HPDE6-E6E7 (cell line): ENCODE results near the gene C4A.
"Not testable (repeated sequence)": the region's sequence is repeated elsewhere in the genome, so short reads cannot be mapped to it uniquely, and the experiment has no call there.

Experiments
- DNase-seq: peaks from one replicate; pipeline ENCODE4 v3.0.0; 2011; ENCODE audit warnings: missing footprints; ENCODE audit errors: extremely low spot score

The C4A gene

DNA sequence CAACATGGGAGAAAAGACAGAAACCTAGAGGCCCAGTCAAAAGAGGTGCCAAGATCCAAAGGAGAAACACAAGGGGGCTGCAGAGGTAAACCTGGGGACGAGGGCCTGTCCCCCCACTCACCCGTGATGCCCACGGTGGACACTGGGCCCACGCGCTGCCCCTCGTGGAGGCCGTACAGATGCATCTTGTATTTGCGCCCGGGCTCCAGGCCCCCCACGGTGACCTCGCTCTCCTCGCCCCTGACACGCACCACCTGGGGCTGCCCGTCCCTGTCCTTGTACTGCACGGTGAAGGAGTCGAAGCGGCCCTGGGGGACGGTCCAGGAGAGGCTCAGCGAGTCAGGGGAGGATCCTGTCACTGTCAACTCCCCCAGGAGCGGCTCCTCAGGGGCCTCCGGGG is 67.3 kb downstream of the C4A start:
- DNase-seq = not testable (repeated sequence)

GRCh38 chr6:32049736-32050135 is 67.9 kb downstream of the C4A start:
- not testable (repeated sequence) for DNase-seq

DNA sequence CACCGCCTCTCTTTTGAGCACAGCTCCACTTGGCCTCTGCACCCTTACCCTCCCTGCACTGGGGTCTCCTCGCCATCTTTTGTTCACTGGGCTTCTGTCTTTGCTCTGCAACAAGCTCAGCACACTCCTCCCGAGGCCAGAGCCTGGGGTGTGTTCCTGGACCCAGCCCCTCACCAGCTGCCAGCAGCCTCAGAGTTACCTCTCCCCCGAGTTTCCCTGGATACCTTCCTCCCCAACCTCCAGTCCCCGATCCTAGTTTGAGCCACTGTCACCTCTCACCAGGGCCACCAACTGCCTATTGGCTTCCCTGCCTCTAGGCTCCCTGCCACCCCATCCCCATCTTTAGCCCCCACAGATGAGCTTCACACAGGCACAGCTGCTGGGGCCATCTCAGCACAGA is 68.7 kb downstream of the C4A start:
- DNase-seq = no peak
